ENCODE results near the gene KIAA1217. TPM values are rescaled to one million over a fixed set of nuclear protein-coding genes. Genes with fewer than 3 reads are reported as not detected.
A peak's percentile ranks its signal among the peaks of the same experiment; 100 is the strongest.

The KIAA1217 gene
- total RNA-seq, 4 donors from 2014 or later: 12.7 to 156 (median 34.8) TPM

- TF ChIP-seq CTCF (IDR thresholded peaks at IDR 0.05): no peak
- DNase-seq (ENCODE audit: low spot score): no peak
- no peak for ATAC-seq (ENCODE audit: low FRiP score)
These were observed 173.6 kb downstream of the KIAA1217 start for GRCh38 chr10:24382596-24382978.

- ATAC-seq (ENCODE audit: low FRiP score): peak; percentile 31
- no peak for DNase-seq (ENCODE audit: low spot score)
- no peak for TF ChIP-seq CTCF (IDR thresholded peaks at IDR 0.05)
These were observed 174.2 kb downstream of the KIAA1217 start for GRCh38 chr10:24382979-24383663.

DNA sequence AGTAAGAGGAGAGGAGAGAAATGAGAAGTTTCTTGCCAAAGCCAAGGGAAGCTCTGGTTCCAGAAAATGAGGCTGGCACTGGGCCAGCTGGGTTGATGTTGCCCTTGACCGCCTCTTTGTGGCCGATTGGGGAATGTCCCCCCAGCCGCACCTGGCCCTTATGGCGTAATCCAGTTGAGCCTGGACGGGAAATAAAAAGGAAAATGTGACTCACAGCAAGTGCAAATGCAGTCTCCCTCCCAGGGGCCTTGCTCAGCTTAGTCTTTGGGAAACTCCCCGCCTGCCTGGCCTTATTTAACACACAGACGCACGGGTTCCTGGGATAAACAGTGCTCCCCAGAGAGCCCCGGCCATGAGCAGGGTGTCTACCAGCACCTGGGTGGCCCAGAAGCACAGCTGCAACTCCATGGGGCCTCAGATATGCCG is 174.8 kb downstream of the KIAA1217 start:
- peak; percentile 95 for ATAC-seq (ENCODE audit: low FRiP score)
- DNase-seq (ENCODE audit: low spot score): peak; percentile 75
- TF ChIP-seq CTCF (IDR thresholded peaks at IDR 0.05): peak in 1 of 3 donors; percentile 21

- ATAC-seq (ENCODE audit: low FRiP score) (no peak), DNase-seq (ENCODE audit: low spot score) (no peak)
- no peak for TF ChIP-seq CTCF (IDR thresholded peaks at IDR 0.05)
These were observed 176.0 kb downstream of the KIAA1217 start for GRCh38 chr10:24384954-24385353.

- no peak for DNase-seq (ENCODE audit: low spot score)
- no peak for ATAC-seq (ENCODE audit: low FRiP score)
- no peak for TF ChIP-seq CTCF (IDR thresholded peaks at IDR 0.05)
These were observed 176.8 kb downstream of the KIAA1217 start for GRCh38 chr10:24385776-24386175.

DNA sequence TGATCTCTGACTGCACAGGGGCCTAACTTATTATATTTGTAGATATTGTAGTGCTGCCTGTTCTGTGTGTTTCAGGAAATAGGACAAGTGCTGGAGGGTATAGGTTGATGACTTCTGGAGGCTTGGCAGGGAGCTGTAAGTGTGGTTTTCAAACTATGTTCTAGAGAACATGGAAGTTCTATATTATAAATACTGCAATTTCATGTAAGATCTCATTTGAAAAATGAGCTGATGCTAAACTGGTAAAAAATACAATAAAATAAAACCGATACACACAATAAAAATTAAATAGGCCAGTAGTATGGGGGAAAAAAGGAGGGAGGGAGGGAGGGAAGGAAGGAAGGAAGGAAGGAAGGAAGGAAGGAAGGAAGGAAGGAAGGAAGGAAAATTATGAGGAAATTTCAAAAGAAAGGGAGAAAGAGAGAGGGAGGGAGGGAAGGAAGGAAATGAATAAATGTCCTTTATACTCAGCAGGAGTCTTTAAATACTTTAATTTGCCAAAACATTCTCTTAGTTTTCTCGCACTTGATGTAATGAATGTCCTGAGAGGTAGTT is 181.3 kb downstream of the KIAA1217 start:
- TF ChIP-seq CTCF (IDR thresholded peaks at IDR 0.05): no peak
- ATAC-seq (ENCODE audit: low FRiP score): no peak
- DNase-seq (ENCODE audit: low spot score): no peak

DNA sequence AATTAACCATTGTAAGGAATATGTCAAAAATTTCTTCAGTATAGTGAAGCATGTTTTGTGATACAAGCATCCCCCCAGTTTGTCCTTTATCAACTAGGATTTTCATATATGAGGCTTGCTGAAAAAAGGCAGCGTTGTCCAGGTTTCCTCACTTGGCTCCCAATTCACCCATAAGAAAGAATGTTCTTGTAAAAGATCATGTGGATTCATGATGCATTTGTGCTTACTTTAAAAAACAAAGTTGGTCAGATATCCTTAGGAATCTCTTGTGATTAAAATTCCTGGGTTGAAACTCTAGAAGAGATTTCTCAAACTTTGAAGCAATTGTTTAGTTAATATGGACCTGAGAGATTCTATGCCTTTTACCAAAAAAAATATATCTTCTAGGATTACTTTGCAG is 181.8 kb downstream of the KIAA1217 start:
- ATAC-seq (ENCODE audit: low FRiP score): no peak
- no peak for DNase-seq (ENCODE audit: low spot score)
- TF ChIP-seq CTCF (IDR thresholded peaks at IDR 0.05): no peak
